Stimulated activated CD8-positive, alpha-beta memory T cell treated with anti-CD3 and anti-CD28 coated beads, Interleukin-12 subunit alpha, Interleukin-12 subunit beta, amount 100 ng/mL, for 4 hours (primary cell): ENCODE measurements around the gene PLCH2.
"Not testable (repeated sequence)": the region's sequence is repeated elsewhere in the genome, so short reads cannot be mapped to it uniquely, and the experiment has no call there.

ENCODE experiments used
- DNase-seq: peaks from one replicate; pipeline ENCODE4 v3.0.0-alpha.2; 2020; ENCODE audit warnings: low read depth

PLCH2 gene, protein sequence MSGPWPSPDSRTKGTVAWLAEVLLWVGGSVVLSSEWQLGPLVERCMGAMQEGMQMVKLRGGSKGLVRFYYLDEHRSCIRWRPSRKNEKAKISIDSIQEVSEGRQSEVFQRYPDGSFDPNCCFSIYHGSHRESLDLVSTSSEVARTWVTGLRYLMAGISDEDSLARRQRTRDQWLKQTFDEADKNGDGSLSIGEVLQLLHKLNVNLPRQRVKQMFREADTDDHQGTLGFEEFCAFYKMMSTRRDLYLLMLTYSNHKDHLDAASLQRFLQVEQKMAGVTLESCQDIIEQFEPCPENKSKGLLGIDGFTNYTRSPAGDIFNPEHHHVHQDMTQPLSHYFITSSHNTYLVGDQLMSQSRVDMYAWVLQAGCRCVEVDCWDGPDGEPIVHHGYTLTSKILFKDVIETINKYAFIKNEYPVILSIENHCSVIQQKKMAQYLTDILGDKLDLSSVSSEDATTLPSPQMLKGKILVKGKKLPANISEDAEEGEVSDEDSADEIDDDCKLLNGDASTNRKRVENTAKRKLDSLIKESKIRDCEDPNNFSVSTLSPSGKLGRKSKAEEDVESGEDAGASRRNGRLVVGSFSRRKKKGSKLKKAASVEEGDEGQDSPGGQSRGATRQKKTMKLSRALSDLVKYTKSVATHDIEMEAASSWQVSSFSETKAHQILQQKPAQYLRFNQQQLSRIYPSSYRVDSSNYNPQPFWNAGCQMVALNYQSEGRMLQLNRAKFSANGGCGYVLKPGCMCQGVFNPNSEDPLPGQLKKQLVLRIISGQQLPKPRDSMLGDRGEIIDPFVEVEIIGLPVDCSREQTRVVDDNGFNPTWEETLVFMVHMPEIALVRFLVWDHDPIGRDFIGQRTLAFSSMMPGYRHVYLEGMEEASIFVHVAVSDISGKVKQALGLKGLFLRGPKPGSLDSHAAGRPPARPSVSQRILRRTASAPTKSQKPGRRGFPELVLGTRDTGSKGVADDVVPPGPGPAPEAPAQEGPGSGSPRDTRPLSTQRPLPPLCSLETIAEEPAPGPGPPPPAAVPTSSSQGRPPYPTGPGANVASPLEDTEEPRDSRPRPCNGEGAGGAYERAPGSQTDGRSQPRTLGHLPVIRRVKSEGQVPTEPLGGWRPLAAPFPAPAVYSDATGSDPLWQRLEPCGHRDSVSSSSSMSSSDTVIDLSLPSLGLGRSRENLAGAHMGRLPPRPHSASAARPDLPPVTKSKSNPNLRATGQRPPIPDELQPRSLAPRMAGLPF (N-terminal part only)

DNA sequence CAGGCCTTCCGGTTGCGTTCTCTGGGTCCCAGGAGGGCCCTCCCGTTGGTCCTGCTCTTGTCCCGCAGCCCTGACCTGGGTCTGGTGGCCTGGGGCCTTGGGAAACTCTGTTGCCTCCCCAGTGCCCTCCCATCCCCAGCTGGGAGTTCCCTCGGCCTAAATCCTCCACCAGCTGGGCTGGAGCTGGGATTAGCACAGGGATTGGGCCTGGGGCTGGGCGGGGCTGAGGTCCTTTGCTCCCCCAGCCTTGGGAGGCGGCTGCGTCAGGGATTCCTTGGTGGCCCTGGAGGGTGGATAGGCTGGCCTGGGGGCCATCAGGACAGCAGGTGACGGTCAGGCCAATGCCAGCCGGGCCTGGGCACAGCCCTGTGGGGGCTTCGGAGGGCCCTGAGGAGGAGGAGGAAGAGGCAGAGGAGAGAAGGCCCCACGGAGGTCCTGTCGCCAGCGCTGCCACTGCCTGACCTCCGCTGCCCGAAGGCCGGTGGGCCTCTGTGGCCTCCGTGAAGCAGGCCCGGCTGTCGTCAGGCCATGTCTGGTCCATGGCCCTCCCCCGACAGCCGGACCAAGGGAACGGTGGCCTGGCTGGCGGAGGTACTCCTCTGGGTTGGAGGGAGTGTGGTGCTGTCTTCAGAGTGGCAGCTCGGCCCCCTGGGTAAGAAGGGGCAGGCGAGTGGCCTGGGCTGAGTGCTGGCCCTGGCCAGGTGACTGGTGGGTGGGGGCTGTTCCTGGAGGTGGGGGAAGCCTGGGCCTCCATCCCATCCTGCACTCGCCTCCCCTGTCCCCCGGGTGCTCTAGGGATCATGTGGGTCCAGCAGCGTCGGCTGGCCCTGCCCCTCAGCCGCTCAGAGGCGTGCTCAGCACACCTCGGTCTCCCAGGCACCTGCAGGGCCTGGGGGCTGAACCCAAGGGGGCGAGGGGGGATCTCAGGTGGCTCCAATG lies at the start of gene PLCH2:
TSS of gene PLCH2 (plus strand) at position 229 of the 939 bp plus-strand sequence. CDS start at position 529, 300 bp downstream.
- no peak for DNase-seq

DNA sequence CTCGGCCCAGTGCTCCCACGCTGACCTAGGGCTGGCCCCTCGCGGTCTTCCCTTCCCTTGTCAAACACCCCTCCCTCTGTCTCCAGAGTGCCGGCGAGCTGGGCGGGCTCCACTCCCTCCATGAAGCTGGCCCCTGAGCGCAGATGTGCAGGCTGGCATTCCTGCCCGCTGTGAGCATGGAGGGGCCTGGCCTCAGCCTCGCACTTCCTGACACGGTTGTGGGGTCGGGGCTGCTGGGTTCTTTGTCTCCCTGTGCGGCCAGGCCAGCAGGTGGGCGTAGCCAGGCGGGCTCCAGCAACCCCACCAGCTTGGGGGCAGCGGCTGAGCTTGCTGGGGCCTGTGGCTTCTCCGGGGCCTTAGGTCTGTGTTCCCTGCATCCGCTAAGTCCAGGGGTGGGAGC lies 49.5 kb upstream of the PLCH2 start:
- DNase-seq: no peak

DNA sequence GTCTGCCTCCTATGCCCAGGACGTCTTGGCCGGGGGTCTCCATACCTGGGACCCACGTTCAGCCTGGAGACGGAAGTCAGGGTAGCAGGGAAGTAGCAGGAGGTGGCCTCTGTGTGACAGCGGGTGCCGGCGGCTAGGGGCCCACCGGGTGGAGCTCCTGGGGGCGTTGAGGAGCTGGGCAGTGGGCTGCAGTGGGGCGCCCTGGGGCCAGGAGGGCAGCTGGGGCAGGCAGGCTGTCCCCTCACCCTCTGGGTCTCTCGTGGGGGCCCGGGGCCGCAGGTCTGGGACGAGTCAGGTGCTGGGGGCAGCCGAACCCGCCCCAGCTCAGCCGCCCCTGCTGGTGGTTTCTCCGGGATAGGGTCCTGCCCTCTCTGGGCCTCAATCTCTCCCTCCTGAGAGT lies 49.0 kb upstream of the PLCH2 start:
- no peak for DNase-seq

DNA sequence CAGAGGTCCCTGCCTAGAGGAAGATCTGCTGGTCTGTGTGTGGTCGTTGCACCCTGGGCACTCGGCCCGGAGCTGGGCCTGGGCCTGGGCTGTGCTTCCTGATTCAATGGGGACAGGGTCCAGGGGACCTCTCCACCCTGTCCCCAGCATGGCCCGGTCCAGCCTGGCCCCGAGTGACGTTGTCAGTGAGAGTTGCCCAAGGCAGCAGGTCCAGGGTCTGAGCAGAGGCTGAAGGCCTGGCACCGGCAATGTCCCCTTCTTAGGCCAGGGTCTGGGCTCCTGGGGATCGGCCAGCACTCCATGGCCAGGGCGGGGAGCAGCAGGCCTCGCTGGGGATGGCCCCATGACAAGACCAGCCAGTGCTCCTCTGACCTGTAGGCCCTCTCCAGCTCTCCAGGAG lies 48.1 kb upstream of the PLCH2 start:
- no peak for DNase-seq

DNA sequence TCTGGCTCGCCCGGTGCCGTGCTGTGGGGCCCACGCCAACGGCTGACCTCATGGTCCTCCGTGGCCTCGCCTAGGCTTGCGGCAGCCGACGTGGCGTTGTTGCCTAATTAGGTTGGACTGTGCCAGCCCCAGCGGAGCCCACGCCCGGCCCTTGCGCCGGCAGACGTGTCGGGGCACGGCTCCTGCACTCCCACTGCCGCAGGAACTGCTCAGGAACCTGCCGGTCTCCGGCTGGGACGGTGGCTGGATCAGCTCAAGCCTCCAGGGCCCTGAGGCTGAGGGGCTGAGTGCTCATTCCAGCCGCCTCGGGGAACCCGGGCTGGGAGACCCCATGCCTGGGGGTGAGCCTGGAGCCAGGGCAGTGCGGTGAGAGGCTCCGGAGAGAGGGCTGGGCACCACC lies 47.6 kb upstream of the PLCH2 start:
- no peak for DNase-seq

DNA sequence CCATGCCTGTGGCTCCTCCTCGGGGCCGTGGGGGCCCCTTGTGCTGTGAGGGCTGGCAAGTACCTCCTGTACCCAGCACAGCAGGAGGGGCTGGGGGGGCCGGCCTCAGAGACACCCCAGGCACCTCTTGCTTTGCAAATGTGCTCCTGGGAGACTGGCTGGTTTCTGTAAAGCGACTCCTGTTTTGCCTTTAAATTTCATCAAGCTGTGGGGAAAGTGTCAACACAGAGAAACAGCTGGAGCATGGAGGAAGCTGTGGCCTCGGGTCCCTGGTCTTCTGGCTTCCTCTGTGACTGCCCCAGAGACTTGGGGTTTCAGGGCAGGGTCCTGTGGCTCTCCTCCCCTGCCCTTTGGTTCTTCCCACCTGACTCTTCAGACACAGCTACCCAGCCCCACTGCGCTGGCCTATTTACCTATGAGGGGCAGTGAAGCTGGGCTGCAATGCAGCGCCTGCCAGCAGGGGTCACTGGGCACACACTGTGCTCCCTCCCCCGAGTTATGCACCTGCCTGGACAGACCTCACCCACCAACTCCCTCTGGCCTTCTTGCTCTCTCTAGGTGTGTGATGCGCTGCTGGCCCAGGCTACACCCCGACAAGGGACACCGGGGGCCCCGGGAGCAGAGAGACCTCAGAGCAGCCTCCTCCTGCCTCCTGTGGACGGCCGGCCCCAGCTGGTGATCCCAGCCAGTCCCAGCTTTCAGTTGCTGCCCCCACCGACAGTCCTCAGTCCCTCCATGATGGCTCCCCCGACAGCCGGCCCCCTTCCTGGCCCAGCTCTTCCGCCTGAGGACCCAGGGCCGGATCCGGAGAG lies 46.1 kb upstream of the PLCH2 start:
- no peak for DNase-seq

DNA sequence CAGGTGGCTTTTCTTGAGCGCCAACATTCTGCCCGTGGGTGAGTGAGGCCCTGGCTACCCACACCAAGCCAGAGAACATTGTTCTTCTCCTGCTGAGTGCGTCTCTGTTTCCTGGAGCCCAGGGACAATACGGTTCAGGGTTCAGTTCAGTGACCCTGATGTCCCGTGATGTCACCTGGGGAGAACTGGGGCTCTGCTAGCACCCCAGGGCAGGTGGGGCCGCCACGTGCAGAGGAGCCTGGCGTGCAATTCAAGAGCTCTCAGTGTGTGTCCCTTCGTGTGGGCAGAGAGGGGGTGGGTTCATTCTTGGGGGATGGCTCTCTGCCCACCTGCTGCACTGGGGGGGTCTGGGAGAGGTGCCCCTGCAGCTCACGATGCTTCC lies 45.5 kb upstream of the PLCH2 start:
- DNase-seq: no peak

DNA sequence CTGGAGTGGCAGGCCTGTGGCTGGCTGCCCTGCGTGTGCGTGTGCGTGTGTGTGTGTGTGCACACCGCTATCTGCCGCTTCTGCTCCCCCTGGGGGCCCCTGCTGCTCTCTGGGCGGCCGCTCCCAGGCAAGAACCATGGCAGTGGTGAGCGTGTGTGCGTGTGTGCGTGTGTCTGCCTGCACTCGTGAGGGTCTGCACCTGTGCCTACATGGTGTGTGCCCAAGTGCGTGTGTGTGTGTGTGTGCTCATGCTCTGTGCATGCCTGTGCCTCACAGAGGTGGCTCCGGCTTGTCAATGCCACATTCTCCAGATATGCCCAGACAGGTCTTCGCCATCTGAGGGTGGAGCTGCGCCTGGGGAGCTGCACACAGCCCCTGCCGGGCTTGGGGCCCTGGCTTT lies 45.0 kb upstream of the PLCH2 start:
- no peak for DNase-seq

DNA sequence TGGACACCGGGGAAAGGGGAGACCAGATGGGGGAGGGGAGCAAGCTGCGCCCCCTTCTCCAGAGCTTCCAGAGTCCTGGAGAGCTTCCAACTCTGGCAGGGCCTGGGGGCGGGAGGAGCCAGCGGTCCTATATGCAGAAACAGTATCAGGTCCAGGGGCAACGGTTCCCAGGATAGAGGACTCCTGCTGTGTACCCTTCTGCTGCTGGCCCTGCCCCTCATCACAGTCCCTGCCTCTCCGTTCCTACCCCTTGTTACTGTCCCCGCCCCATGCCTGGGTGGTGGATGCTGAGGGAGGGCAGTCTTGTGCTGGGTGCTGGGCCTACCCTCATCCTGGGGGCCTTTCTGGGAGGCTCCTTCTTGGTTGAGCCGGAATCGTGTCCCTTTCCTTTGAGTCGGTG lies 44.6 kb upstream of the PLCH2 start:
- DNase-seq: no peak

DNA sequence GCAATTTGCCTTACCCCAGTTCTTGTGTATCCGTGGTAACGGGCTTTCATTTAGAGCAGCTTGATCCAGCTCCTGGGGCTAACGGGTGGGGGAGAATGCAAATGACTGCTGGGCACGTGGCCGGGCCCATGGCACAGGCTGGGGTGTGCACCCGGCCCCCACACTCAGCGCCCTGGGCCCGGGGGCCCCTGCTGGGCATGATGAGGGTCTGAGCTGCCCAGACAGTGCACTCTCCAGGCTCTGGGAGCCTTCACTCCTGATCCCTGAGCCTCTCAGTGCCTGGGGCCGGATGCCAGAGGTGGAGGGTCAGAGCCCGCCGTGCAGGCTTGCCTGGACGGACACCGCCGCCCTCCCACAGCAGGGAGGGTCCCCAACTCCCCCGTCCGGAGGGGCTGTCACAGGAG lies 43.6 kb upstream of the PLCH2 start:
- no peak for DNase-seq

DNA sequence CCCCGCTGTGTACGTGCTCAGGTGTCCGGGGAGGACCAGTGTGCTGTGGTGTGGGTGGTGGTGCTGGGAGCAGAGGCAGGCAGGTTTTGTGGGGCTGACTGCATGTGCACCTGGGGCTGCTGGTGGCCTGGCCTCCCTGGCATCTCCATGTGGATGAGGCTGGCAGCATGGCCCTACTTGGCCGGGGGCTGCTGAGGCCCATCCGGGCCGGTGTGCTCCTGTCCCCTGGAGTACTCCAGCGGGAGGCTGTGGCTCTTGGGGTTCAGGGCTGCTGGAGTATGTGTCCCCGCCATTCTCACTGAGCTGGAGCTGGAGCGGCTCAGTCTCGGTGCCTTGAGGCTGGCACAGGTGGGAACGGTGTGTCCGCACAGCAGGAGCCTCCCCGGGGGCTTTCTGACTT lies 42.9 kb upstream of the PLCH2 start:
- DNase-seq: no peak

DNA sequence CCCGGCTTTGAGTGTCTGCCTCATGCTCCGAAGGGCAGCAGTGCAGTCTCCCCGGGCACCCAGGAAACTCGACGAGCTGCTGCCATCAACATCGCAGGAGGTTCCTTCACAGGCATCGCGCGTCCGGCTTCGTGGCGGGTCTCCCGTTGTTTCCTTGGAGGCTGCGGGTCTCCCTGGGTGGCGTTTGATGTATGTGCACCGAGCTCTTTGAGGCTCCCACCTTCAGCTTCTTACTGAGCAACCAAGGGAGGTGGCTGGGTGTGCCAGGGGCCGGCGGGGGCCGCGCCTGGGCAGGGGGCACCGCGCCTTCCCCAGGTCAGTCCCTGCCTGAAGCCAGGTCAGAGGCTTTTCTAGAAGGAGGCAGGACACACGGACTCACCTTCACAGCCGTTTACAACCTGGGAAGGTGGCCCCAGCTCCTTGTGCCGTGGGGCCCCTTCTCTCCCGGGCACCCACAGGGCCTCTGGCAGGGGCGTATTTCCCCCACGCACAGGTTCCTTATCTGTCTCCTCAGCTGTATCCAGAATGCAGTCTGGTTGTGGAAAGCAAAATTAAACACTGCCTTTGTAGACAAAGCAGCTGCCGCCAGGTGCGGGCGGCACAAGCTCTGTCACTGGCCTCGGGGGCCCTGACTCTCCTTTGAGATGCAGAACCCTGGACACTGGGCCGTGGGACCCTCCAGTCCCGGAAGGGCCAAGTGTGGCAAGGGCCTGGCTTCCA lies 42.0 kb upstream of the PLCH2 start:
- DNase-seq: no peak

DNA sequence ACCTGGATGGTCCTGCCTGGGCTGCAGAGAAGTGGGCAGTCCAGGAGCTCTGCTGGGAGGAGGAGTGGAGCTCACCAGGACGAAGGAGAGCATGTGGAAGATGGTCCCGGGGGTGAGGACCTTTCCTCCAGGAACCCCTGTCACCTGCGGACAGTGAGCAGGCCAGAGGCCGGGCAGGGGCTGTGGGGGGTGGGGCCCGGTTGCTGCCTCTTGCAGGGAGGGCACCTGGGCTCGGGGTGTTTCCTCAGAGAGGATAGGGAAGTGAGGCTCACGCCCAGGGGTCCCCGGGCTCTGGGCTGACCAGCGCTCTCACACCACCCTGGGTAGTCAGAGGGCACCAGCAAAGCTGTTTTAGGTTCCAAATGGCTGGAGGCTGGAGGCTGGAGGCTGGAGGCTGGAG lies 41.0 kb upstream of the PLCH2 start:
- DNase-seq: no peak

DNA sequence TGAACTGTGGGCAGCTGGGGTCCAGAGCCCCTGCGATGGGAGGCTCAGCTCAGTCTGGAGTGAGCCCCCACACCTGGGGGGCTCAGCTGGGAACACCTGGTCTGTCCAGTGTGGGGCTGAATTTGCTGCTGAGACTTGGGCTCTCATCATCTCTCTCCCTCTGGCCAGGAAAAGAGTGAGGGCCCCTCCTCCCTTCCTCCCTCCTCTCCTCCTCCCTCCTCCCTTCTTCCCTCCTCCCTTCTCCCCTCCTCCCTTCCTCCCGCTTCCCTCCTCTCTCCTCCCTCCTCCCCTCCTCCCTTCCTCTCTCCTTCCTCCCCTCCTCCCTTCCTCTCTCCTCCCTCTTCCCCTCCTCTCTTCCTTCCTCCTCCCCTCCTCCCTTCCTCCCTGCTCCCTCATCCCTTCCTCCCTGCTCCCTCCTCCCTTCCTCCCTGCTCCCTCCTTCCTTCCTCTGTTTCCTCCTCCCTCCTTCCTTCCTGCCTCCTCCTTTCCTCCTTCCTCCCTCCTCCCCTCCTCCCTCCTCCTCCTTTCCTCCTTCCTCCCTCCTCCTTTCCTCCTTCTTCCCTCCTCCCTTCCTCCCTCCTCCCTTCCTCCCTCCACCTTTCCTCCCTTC lies 40.2 kb upstream of the PLCH2 start:
- DNase-seq: no peak

DNA sequence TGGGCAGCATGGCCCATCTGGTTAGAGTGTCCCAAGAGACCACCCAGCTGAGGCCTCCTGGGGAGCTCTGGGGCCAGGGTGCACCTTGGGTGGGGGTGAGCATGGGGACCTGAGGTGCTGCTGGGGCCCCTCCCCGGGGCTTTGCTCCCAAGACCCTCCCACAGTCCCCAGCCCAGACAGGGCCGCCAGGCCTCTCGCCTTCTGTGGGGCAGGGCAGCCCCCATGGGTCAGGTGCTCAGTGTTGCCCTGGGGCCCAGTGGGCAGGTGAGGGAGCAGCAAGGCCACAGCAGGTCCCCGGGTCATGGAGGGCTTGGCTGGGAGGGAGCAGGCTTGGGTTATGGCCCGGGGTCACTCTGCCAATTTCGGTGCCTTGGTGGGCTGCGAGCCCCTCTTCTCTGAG lies 39.2 kb upstream of the PLCH2 start:
- no peak for DNase-seq

DNA sequence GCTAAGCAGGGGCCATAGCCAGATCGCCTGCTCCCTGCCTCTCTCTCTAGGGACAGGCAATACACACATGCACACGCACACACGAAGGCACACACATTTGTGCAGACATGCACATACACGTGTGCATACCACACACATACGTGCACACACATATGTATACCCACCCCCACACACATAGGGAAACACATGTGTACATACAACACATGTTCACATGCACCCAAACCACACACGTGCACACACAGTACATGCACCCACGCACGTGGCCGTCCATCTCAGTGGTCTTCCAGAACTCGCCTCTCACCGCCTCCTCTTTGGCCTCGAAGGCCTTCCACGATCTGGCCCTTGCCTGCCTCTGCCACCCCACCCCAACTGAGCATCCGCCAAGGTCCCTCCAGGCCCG lies 38.5 kb upstream of the PLCH2 start:
- DNase-seq: no peak

DNA sequence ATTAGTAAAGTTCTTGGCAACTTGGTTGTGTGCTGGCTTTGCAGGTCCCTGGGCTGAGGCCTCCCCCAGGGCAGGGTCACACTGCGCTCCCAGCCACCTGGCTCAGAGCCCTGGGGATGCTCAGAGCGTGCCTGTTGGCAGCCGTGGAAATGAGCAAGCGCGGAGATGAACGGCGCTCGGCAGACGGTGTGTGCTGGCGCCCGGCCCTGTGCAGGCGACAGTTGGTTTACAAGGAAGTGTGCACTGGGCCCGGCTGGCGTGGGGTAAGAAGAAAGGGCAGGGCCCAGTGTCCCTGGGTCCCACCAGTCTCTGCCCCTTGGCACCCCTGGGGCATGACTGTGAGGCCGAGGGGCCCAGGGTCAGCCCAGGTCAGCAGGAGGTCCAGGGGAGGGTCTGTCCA lies 38.1 kb upstream of the PLCH2 start:
- no peak for DNase-seq

DNA sequence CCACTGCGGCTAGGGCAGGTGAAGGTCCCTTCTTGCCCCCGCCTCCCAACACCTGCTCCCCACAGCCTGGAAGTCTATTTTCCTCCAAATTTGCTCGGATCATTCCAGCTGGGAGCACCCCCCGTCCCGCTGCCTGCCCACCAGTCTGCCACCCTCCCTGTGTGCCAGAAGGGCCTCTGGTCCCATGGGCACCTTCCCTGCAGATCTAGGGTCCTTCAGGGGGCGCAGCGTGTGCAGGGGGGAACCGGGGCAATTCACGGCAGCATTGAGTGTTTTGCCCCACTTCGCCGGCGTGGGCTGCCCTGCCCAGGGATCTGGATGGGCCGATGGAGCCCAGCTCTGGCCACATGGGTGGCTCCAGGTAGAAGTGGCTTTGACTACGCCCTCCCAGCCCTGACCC lies 37.4 kb upstream of the PLCH2 start:
- no peak for DNase-seq

DNA sequence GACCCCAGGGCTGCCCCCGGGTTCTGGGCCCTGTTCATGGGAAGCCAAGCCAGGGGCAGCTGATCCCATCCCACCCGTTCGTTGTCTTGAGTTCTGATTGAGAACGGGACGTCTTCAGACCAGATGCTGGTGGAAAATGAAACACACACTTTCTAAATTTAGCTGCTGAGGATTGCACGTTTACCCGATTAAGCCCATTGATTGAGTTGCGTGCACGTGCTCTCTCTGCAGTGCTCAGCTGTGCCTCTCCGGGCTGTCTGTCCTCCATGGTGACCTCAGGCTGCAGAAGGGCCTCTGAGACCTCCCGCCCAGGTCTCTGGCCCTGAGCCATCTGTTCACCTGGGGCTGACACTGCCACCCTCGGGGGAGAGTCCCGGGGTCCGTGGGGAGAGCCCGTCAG lies 36.7 kb upstream of the PLCH2 start:
- no peak for DNase-seq

DNA sequence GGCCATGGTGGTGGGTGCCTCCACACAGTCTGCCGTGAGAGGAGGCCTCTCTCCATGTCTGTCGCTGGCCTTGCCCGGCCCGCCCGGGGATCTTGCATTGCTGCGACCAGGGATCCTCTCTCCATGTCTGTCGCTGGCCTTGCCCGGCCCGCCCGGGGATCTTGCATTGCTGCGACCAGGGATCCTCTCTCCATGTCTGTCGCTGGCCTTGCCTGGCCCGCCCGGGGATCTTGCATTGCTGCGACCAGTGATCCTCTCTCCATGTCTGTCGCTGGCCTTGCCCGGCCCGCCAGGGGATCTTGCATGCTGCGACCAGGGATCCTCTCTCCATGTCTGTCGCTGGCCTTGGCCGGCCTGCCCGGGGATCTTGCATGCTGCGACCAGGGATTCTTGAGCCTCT lies 35.7 kb upstream of the PLCH2 start:
- DNase-seq: not testable (repeated sequence)
